ENCODE results near the gene FBXO22. TPM values are rescaled to one million over a fixed set of nuclear protein-coding genes. Genes with fewer than 3 reads are reported as not detected.

Gene FBXO22
- total RNA-seq, 6 experiments from 2014 or later: 17.3 to 26.6 (median 20.0) TPM

DNA sequence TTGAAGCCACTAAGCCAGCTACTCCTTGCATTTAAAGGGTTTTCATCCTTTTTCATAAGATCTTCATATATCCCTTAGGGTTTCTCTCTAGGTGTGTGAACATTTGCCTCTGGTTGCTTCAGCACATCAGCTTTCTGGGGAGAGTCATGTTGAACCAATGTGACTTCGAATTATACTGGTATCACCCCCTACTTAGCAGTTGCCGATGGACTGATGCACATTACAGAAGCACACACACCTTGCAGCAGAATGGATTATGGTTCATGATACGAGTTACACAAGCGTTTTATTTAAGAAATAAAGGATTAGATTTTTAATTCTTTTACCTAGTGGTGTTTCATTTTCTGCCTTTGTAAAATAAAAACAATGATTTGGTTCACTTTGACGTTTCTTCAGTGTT is 39.6 kb downstream of the FBXO22 start:
- ATAC-seq: no peak
- no peak for TF ChIP-seq POLR2A (IDR thresholded peaks at IDR 0.05)
- TF ChIP-seq, protein P1, sequence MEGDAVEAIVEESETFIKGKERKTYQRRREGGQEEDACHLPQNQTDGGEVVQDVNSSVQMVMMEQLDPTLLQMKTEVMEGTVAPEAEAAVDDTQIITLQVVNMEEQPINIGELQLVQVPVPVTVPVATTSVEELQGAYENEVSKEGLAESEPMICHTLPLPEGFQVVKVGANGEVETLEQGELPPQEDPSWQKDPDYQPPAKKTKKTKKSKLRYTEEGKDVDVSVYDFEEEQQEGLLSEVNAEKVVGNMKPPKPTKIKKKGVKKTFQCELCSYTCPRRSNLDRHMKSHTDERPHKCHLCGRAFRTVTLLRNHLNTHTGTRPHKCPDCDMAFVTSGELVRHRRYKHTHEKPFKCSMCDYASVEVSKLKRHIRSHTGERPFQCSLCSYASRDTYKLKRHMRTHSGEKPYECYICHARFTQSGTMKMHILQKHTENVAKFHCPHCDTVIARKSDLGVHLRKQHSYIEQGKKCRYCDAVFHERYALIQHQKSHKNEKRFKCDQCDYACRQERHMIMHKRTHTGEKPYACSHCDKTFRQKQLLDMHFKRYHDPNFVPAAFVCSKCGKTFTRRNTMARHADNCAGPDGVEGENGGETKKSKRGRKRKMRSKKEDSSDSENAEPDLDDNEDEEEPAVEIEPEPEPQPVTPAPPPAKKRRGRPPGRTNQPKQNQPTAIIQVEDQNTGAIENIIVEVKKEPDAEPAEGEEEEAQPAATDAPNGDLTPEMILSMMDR (IDR thresholded peaks at IDR 0.05): no peak
- DNase-seq: no peak
- 75% methylated on average over 5 of the region's 5 CpGs for WGBS (ENCODE audit: insufficient coverage, low coverage, low lambda C conversion rate, missing lambda C conversion rate)
- H3K27me3 ChIP-seq: no peaks in the 10 kb centered on the region
- no peaks in the 10 kb centered on the region for H3K4me1 ChIP-seq
- H3K9me3 ChIP-seq: no peaks in the 10 kb centered on the region
- no peak overlapping the region for H3K4me3 ChIP-seq
- no peak overlapping the region for H3K27ac ChIP-seq
- intact Hi-C loops (cut with DNase I): no loop called here
- H3K36me3 ChIP-seq: no peaks in the 10 kb centered on the region

DNA sequence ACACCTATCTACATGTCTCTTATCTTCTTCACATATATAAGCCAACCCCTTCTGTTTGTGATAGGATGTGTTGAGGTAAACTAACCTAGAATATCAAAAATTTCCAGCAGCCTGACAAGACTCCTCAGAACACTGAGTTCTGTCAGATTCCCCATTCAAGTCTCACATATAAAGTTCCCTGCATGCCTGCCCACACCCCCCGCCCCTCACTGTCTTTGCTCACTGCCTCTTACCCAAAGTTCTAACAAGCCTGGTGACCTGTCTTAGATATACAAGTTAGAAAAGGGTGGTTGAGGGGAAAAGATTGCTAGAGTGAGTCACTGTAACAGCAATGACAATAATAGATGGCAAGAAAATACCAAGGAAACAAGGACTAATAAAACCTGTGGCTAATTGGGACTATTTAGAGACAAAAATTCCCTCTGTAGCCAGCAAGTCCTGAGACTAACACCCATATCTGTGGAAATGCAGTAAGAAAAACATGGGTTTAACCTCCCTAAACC is 40.1 kb downstream of the FBXO22 start:
- intact Hi-C loops (cut with DNase I): no loop called here
- Histone ChIP-seq H3K4me3 (no peak overlapping the region), H3K36me3 (no peaks in the 10 kb centered on the region), H3K4me1 (no peaks in the 10 kb centered on the region), H3K9me3 (no peaks in the 10 kb centered on the region), H3K27ac (no peak overlapping the region), H3K27me3 (no peaks in the 10 kb centered on the region)
- DNase-seq (no peak), ATAC-seq (no peak)
- WGBS (ENCODE audit: insufficient coverage, low coverage, low lambda C conversion rate, missing lambda C conversion rate): 86% methylated on average over 1 of the region's 1 CpG
- TF ChIP-seq POLR2A (IDR thresholded peaks at IDR 0.05): no peak
- TF ChIP-seq, protein P1 (IDR thresholded peaks at IDR 0.05): no peak

DNA sequence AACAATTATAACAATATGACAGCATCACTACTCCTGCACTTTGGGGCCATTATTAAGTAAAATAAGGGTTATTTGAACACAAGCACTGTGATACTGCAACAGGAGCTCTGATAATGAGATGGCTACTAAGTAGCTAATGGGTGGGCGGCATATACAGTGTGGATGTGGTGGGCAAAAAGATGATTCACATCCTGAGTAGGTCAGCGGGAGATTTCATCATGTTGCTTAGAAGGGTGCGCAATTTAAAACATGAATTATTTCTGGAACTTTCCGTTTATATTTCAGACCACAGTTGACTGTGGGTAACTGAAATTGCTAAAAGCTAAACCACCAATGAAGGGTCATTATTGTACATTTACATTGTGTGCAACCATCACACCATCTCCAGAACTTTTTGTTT is 42.3 kb downstream of the FBXO22 start:
- no peaks in the 10 kb centered on the region for H3K9me3 ChIP-seq
- TF ChIP-seq POLR2A (IDR thresholded peaks at IDR 0.05): no peak
- TF ChIP-seq, protein P1 (IDR thresholded peaks at IDR 0.05): no peak
- no peak overlapping the region for H3K27ac ChIP-seq
- no peaks in the 10 kb centered on the region for H3K36me3 ChIP-seq
- DNase-seq (no peak), ATAC-seq (no peak)
- no peaks in the 10 kb centered on the region for H3K4me1 ChIP-seq
- intact Hi-C loops (cut with DNase I): no loop called here
- 76% methylated on average over 4 of the region's 4 CpGs for WGBS (ENCODE audit: insufficient coverage, low coverage, low lambda C conversion rate, missing lambda C conversion rate)
- H3K27me3 ChIP-seq: no peaks in the 10 kb centered on the region
- H3K4me3 ChIP-seq: no peak overlapping the region

DNA sequence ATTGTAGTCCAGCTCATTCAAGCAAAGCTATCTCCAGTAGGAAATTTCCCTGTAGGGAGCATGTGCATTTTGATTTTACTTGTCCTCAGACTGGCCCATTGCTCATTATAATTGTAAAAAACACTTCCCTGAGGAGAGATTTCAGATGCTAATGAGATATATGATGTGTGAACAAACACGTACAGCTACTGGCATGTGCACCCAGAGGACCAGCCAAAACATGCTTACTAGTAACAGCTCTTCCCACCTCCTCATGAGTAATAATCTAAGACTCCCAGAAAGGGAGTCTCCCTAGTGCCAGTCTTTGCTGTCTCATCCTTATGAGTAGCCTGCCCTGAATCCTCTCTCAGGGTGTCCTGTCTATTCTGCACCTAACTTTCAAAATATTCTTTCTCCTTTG is 43.4 kb downstream of the FBXO22 start:
- WGBS (ENCODE audit: insufficient coverage, low coverage, low lambda C conversion rate, missing lambda C conversion rate): 58% methylated on average over 1 of the region's 1 CpG
- DNase-seq (no peak), ATAC-seq (no peak)
- TF ChIP-seq, protein P1 (IDR thresholded peaks at IDR 0.05): no peak
- TF ChIP-seq POLR2A (IDR thresholded peaks at IDR 0.05): no peak
- H3K9me3 ChIP-seq: no peaks in the 10 kb centered on the region
- no peaks in the 10 kb centered on the region for H3K36me3 ChIP-seq
- no peak overlapping the region for H3K4me3 ChIP-seq
- H3K27me3 ChIP-seq: no peaks in the 10 kb centered on the region
- intact Hi-C loops (cut with DNase I): no loop called here
- no peaks in the 10 kb centered on the region for H3K4me1 ChIP-seq
- no peak overlapping the region for H3K27ac ChIP-seq

DNA sequence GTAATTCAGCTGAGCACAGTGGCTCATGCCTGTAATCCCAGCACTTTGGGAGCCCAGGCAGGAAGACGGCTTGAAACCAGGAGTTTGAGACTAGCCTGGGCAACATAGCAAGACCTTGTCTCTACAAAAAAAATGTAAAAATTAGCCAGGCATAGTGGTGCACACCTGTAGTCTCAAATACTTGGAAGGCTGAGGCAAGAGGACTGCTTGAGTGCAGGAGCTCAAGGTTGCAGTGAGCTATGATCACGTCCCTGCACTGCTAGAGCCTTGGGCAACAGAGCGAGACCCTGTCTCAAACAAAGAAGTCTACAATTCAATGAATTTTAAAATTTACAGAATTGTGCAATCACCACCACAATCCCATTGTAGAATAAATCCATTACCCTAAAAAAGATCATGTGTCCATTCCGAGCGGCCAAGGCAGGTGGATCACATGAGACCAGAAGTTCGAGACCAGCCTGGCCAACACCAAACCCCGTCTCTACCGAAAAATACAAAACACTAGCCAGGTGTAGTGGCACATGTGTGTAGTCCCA is 45.2 kb downstream of the FBXO22 start:
- no peak for DNase-seq
- TF ChIP-seq, protein P1 (IDR thresholded peaks at IDR 0.05): no peak
- TF ChIP-seq POLR2A (IDR thresholded peaks at IDR 0.05): no peak
- H3K4me3 ChIP-seq: no peak overlapping the region
- no peaks in the 10 kb centered on the region for H3K36me3 ChIP-seq
- no peaks in the 10 kb centered on the region for H3K4me1 ChIP-seq
- H3K9me3 ChIP-seq: no peaks in the 10 kb centered on the region
- intact Hi-C loops (cut with DNase I): no loop called here
- WGBS (ENCODE audit: insufficient coverage, low coverage, low lambda C conversion rate, missing lambda C conversion rate): 72% methylated on average over 8 of the region's 8 CpGs
- H3K27me3 ChIP-seq: no peaks in the 10 kb centered on the region
- no peak overlapping the region for H3K27ac ChIP-seq
- ATAC-seq: no peak
